Epithelial cell of prostate (primary cell): Measurements from ENCODE around the gene RPS6KA6.

Experiments used
- DNase-seq: peaks from one replicate; pipeline ENCODE4 v3.0.0-alpha.2; 2011; ENCODE audit warnings: low read depth, low spot score
- H3K27ac ChIP-seq: fragments of 450-650 bp; 2 replicates; pipeline ENCODE4 v1.5.1; 2017; ENCODE audit warnings: mild to moderate bottlenecking

Gene RPS6KA6

DNA sequence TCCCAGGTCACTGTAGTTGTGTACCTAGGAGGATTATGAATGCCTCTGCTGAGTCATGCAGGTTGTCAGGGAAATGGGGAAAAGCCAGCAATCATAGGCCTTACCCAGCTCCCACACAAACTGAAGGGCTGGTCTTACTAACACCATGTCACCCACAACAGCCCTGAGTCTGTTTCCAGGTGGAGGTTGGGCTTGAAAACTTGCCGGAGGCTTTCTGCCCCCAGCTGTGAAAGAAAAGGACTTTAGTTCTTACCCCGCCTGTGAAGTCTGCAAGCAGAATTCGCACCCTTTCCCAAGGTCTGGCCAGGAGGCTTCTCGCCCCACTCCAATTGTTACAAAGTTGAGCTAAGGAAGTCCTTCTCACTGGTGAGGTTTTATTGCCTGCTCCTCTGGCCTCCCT lies 143.9 kb downstream of the RPS6KA6 start:
- no peak for DNase-seq
- H3K27ac ChIP-seq = no peak overlapping the region
